Esophagus muscularis mucosa (tissue), 4 donors: ENCODE results near the gene AGAP1.

ENCODE experiments used
- EP300 ChIP-seq: sonication (generic); formaldehyde crosslinking; IDR thresholded peaks from one replicate; pipeline ENCODE4 v1.6.1; 2017; ENCODE audit warnings: antibody characterized with exemption
- POLR2AphosphoS5 ChIP-seq, 2 donors: sonication (generic); formaldehyde crosslinking; IDR thresholded peaks; one replicate each; pipeline ENCODE4 v1.6.1; 2017; ENCODE audit warnings: antibody characterized with exemption in 2 of 2
- TF ChIP-seq, protein P1 (sequence below), 3 experiments: fragments of 200-600 bp in 2 of 3; fragments of 450-650 bp in 1 of 3; sonication (generic) in 2 of 3; IDR thresholded peaks; one replicate each; pipeline ENCODE4 v1.5.1; 2017 to 2019; ENCODE audit warnings: antibody characterized with exemption in 3 of 3, mild to moderate bottlenecking in 2 of 3, moderate library complexity in 1 of 3

DNA sequence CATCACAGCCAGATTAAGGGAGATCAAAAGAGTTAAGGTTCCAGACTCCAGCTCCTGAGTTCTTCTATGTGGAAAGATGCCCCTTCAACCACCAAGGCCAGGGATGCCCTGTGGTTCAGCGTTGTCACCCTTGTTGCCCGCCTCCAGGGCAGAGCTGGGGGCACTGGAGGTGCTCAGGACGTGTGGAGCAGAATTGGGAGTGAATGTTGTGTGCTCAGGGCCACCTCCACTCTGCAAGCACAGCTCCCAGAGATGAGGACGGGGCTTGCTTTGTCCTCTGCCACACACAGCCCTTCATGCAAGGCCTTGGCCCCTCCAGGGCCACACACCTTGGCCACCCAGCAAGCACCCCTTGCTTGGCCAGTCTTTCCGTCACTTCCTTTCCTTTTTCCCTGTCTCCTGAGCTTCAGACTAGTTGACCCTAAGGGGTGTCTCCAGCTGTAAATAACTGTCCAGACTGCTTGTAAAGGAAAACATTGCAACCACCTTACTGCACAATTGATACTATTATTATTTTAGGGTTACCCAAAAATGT lies 103.3 kb downstream of the AGAP1 start:
- TF ChIP-seq, protein P1, sequence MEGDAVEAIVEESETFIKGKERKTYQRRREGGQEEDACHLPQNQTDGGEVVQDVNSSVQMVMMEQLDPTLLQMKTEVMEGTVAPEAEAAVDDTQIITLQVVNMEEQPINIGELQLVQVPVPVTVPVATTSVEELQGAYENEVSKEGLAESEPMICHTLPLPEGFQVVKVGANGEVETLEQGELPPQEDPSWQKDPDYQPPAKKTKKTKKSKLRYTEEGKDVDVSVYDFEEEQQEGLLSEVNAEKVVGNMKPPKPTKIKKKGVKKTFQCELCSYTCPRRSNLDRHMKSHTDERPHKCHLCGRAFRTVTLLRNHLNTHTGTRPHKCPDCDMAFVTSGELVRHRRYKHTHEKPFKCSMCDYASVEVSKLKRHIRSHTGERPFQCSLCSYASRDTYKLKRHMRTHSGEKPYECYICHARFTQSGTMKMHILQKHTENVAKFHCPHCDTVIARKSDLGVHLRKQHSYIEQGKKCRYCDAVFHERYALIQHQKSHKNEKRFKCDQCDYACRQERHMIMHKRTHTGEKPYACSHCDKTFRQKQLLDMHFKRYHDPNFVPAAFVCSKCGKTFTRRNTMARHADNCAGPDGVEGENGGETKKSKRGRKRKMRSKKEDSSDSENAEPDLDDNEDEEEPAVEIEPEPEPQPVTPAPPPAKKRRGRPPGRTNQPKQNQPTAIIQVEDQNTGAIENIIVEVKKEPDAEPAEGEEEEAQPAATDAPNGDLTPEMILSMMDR (IDR thresholded peaks at IDR 0.05) = no peak
- no peak for TF ChIP-seq EP300
- TF ChIP-seq POLR2AphosphoS5 (IDR thresholded peaks at IDR 0.05) = no peak
